SKM-1 treated with dmso at 0.1 percent for 144 hours (cell line): ENCODE measurements around the gene SPOCK1.

Experiments used
- DNase-seq: peaks from one replicate; lab custom pipeline; 2025; ENCODE audit not compliant: unreplicated experiment; lab: John Stamatoyannopoulos, UW

The SPOCK1 gene

DNA sequence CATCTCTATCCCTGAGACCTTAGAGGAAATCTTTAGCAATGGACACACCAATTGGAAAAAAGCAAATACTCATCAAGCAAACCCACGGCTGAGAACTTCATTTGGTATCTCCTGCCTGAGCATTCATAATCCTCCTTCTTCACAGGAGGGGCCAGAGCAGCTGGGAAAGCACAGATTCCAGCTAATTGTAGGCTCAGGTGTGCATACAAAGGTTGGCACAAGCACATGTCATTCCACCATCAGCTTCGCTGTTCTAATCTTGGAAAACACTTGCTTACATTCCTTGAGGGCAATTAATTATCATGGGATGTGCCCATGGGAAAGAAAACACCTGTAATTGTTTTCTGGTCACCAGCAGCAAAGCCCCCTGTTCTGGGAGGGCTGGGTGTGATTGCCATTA lies 376.6 kb downstream of the SPOCK1 start:
- no peak for DNase-seq

GRCh38 chr5:137122075-137122474 lies 377.1 kb downstream of the SPOCK1 start:
- no peak for DNase-seq

- DNase-seq, result no peak
Measured at GRCh38 chr5:137119321-137119720, 379.8 kb downstream of the SPOCK1 start.

DNA sequence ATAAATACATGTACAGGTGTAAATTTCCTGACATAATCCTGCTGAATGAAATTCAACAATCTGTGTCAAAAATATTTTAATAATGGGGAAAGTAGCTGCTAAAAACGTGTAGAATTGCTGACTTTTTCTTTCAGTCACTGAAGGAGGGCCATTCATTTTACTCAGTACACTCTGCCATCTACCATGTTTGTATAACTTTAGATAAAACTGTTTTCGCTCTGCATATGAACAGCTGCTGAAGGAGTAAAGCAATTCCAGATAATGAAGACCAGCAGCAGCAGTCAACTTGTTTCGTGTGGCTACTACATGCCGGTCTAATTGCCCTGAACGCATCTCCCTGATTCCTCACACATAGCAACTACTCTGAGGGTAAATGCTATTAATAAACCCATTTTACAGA lies 380.5 kb downstream of the SPOCK1 start:
- DNase-seq, result no peak

GRCh38 chr5:137115152-137115551 lies 384.0 kb downstream of the SPOCK1 start:
- DNase-seq, result no peak

GRCh38 chr5:137114529-137114928 lies 384.6 kb downstream of the SPOCK1 start:
- DNase-seq, result no peak

GRCh38 chr5:137113939-137114338 lies 385.2 kb downstream of the SPOCK1 start:
- no peak for DNase-seq

GRCh38 chr5:137113161-137113560 lies 386.0 kb downstream of the SPOCK1 start:
- DNase-seq, result no peak

- no peak for DNase-seq
Measured at GRCh38 chr5:137105351-137106035, 393.6 kb downstream of the SPOCK1 start.

DNA sequence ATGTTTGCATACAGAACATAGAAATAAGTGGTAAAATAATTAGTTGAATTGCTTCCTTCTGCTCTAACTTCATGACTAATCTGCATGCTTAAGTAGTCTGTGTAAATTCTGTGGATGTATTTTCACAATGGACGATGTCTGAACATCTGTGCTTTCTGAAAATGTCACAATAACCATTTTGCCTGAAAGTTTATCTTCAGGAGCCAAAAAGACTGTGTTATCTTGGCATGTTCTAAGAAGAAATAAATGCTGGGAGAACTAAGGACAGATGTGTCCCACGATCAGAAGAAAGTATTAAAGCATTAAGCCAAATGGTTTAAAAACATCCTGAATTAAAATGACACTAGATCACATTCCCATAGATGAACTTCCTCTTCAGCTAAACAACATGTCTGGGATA lies 397.6 kb downstream of the SPOCK1 start:
- DNase-seq, result no peak

DNA sequence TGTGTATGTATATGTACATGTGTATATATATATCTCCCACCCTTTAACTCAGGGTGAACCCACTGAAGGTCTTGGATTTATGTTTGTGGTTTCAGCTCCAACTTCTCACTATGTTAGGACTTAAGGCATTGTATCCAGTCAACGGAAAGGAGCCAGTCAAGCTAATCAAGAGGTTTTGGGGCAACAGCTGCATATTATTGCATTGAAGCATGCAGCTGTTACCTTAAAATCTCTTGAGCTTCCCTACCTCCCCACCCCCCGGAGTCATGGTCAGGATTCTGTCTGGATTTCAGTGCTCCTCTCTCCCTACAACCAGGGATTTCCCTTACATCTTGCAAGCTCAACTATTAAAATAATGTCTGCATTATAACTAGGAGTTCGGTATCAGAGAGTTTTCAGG lies 399.5 kb downstream of the SPOCK1 start:
- DNase-seq, result no peak

DNA sequence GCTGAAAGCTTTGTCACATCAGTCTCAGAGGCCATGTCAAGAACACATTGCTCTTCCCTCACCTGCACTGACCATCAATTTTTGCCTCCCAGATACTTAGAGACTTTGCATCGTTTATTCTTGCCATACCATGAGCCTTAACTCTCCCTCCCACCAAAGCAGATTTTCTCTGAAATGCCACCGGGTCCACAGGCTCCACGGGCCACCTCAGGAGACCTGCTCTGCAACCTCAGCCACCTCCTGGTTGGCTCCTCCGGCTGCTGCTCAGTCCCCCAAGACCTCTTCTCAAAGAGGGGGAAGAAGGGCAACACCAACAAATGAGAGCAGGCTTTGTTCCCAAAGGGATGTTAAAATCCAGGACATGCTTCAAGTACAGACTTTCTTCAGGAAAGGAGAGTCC lies 400.5 kb downstream of the SPOCK1 start:
- no peak for DNase-seq

DNA sequence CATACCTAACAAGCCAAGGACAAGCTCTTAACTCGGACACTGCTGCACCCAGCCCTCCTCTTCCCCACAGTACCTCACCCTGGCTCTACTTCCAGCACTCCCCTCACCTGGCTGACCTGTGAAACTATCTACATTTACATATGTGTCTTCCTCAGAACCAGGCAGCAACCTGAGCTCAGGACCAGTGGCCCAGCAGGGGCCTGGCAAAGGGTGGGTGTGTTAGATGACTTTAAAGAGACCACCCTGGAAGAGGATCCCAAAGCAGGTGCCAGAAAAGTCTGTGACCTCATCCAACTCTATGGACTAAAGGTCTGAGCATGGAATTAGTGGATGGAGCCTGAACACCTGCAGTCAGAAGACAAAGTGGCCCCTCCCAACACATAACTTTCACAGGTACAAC lies 400.9 kb downstream of the SPOCK1 start:
- no peak for DNase-seq

- DNase-seq, result no peak
Measured at GRCh38 chr5:137097203-137097602, 401.9 kb downstream of the SPOCK1 start.

GRCh38 chr5:137096149-137097103 lies 402.7 kb downstream of the SPOCK1 start:
- DNase-seq, result no peak

DNA sequence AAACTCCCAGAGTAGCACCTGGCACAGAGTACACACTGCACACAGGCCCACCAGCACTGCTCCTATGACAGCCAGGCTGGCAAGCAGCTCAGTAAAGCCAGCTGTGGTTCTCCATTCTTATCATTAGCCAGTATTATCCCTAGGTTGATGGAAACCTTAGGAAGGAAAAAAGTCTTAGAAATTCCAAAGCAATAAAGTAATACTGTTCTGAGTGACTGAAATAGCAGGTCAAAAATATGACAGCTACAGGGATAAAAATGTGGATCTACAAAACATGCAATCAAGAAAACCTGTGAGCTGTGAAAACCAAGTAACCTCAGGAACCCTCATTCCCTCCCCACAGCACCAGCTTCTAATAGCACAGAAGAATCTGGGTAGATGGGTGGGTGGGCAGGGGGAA lies 403.5 kb downstream of the SPOCK1 start:
- no peak for DNase-seq

GRCh38 chr5:137092831-137093230 lies 406.3 kb downstream of the SPOCK1 start:
- no peak for DNase-seq

DNA sequence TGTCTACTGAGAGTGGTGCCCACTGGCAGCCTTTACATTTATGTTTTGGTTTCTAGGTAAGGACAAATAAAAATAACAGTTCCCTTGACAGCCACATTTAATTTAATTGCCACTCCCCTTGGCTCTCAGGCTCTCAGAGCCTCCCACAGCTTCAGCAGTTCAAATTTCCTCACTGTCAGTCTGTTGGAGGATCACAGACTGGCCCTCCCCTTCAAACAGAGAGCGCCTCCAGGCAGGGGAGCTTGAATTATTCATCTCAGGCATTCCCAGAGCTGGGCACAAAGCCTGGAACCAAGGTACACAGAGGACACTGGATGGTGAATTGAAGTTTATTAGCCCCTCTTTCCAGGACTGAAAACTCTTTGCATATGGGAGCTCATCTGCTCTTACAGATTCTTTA lies 407.7 kb downstream of the SPOCK1 start:
- no peak for DNase-seq

- no peak for DNase-seq
Measured at GRCh38 chr5:137090721-137091120, 408.4 kb downstream of the SPOCK1 start.

DNA sequence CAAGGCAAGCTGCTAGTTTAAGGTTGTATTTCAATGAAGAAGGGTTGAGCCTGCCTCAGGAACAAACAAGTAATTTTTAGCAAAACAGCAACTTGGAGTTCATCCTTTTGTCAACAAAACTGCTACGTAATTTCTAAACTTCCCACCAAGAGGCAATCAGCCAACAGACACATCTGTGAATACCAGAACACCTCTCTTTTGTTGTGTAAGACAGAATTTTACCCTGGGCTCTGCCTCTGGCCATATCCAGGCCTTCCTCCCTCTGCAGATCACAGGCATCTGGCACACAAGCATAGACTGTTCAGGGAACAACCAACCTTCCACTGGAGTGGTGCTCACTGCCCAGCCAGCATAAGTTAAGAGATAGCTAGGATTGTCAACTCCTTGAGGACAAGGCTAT lies 409.0 kb downstream of the SPOCK1 start:
- DNase-seq, result no peak

GRCh38 chr5:137088175-137088574 lies 411.0 kb downstream of the SPOCK1 start:
- DNase-seq, result no peak

GRCh38 chr5:137086342-137086741 lies 412.8 kb downstream of the SPOCK1 start:
- DNase-seq, result no peak
